Lung (tissue), 12 donors: ENCODE results near the gene SNAP91. TPM values are rescaled to one million over a fixed set of nuclear protein-coding genes. Genes with fewer than 3 reads are reported as not detected.

ENCODE experiments used
- ATAC-seq: fragments of 200-7000 bp; cut with Tn5 transposase; one replicate; pipeline ENCODE4 v1.9.1; 2020; ENCODE audit warnings: moderate number of reproducible peaks; ENCODE audit not compliant: insufficient read depth, low FRiP score
- DNase-seq, 3 donors: peaks; one replicate each; pipeline ENCODE4 v3.0.0-alpha.2; 2013 to 2017
- H3K27ac ChIP-seq, 2 donors: one replicate each; pipeline ENCODE4 v1.5.1; 2013; ENCODE audit warnings: mild to moderate bottlenecking in 2 of 2, moderate library complexity in 2 of 2, control low read depth in 1 of 2, inconsistent platforms in 1 of 2, low read depth in 1 of 2, low read length in 1 of 2
- H3K27me3 ChIP-seq, 3 donors: one replicate each; pipeline ENCODE4 v1.5.1; 2013; ENCODE audit warnings: low read length in 2 of 3; ENCODE audit not compliant: control insufficient read depth in 3 of 3, insufficient read depth in 3 of 3
- H3K36me3 ChIP-seq, 4 donors: one replicate each; pipeline ENCODE4 v1.5.1; 2013; ENCODE audit warnings: low read length in 4 of 4, mild to moderate bottlenecking in 1 of 4, moderate library complexity in 1 of 4; ENCODE audit not compliant: control insufficient read depth in 4 of 4, insufficient read depth in 4 of 4
- H3K4me1 ChIP-seq, 5 donors: one replicate each; pipeline ENCODE4 v1.5.1; 2013; ENCODE audit warnings: low read length in 5 of 5, mild to moderate bottlenecking in 2 of 5, moderate library complexity in 1 of 5; ENCODE audit not compliant: control insufficient read depth in 5 of 5, insufficient read depth in 5 of 5
- H3K4me3 ChIP-seq: one replicate; pipeline ENCODE4 v1.5.1; 2013; ENCODE audit warnings: mild to moderate bottlenecking, control low read depth, moderate library complexity
- H3K9ac ChIP-seq, 2 donors: one replicate each; pipeline ENCODE4 v1.5.1; 2013; ENCODE audit warnings: low read length in 2 of 2, control low read depth in 1 of 2; ENCODE audit not compliant: insufficient read depth in 1 of 2
- H3K9me3 ChIP-seq, 4 donors: one replicate each; pipeline ENCODE4 v1.5.1; 2013; ENCODE audit warnings: low read length in 3 of 4, mild to moderate bottlenecking in 1 of 4, moderate library complexity in 1 of 4; ENCODE audit not compliant: control insufficient read depth in 4 of 4, insufficient read depth in 3 of 4
- WGBS, 2 donors: extraction: QIAGEN DNeasy Blood & Tissue Kit; methylation state at CpG; one replicate each; pipeline ENCODE4 v1.1.7; 2013; 5-methylcytosine and 5-hydroxymethylcytosine counted together
- polyA plus RNA-seq, 2 donors: library from polyadenylated mRNA; stranded (reverse); fragments of 200-250 nt; gene quantifications; one replicate each; pipeline ENCODE4 v1.2.1, GENCODE V29; 2013
- total RNA-seq, 2 donors: library from RNA; depleted of rRNA in 1 of 2; stranded (reverse); fragments of >200 nt in 1 of 2; gene quantifications; one replicate each; pipeline ENCODE4 v1.2.1, GENCODE V29; 2014 to 2021
- TF ChIP-seq, protein P1 (sequence below): IDR thresholded peaks from 2 replicates; pipeline ENCODE4 v1.5.1; 2012; ENCODE audit warnings: mild to moderate bottlenecking; ENCODE audit errors: control extremely low read depth, extremely low read depth
- donor health status: control.
- donor health status: control.
- donor health status: Bipolar disorder and iron deficiency.
- donor health status: healthy.
- donor health status: DM: yes; HTN: yes; CAD: no.

SNAP91 gene
- total and polyA plus RNA-seq, 4 donors, result 0.02 to 2.9 TPM; not detected in 2

GRCh38 chr6:83609248-83609647 lies 99.7 kb downstream of the SNAP91 start:
- Histone ChIP-seq H3K9me3 (no peaks in the 10 kb centered on the region), H3K9ac (no peak overlapping the region), H3K27me3 (no peaks in the 10 kb centered on the region), H3K4me3 (no peak overlapping the region), H3K36me3 (no peaks in the 10 kb centered on the region), H3K4me1 (no peaks in the 10 kb centered on the region), H3K27ac (no peak overlapping the region)
- ATAC-seq (no peak), DNase-seq (no peak)
- TF ChIP-seq, protein P1, sequence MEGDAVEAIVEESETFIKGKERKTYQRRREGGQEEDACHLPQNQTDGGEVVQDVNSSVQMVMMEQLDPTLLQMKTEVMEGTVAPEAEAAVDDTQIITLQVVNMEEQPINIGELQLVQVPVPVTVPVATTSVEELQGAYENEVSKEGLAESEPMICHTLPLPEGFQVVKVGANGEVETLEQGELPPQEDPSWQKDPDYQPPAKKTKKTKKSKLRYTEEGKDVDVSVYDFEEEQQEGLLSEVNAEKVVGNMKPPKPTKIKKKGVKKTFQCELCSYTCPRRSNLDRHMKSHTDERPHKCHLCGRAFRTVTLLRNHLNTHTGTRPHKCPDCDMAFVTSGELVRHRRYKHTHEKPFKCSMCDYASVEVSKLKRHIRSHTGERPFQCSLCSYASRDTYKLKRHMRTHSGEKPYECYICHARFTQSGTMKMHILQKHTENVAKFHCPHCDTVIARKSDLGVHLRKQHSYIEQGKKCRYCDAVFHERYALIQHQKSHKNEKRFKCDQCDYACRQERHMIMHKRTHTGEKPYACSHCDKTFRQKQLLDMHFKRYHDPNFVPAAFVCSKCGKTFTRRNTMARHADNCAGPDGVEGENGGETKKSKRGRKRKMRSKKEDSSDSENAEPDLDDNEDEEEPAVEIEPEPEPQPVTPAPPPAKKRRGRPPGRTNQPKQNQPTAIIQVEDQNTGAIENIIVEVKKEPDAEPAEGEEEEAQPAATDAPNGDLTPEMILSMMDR, result no peak
- WGBS, 2 donors, result 89 to 90% methylated on average over 2 of the region's 2 CpGs

DNA sequence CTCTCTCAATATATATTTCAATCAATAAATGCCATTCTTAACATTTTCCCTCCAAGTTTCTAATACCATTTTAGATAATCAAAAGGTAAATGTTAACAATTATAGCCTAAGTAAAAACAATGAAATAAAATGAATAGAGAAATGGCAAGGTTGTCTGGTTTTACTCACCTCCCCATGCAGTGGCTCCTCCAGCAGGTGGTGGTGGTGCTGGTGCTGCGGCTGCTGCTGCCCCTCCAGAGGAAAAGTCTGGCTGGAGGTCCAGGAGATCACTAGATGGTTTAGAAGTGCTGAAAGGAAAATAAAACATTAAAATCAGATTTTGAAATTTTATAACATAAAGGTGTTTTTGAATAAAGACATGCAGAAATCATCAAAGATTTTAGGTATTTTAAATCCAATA lies 103.4 kb downstream of the SNAP91 start:
- peaks cover 0 to 4% (median 0%) of the 10 kb centered on the region in 5 donors for H3K4me1 ChIP-seq
- TF ChIP-seq, protein P1, result no peak
- H3K27ac ChIP-seq, result no peak overlapping the region
- H3K36me3 ChIP-seq, result no peaks in the 10 kb centered on the region
- ATAC-seq (no peak), DNase-seq (no peak)
- no peaks in the 10 kb centered on the region for H3K27me3 ChIP-seq
- no peaks in the 10 kb centered on the region for H3K9me3 ChIP-seq
- 92 to 97% methylated on average over 1 of the region's 1 CpG for WGBS, 2 donors
- H3K4me3 ChIP-seq, result no peak overlapping the region
- no peak overlapping the region for H3K9ac ChIP-seq

GRCh38 chr6:83603551-83603950 lies 105.3 kb downstream of the SNAP91 start:
- 74 to 77% methylated on average over 2 of the region's 2 CpGs for WGBS, 2 donors
- peaks cover 0 to 4% (median 0%) of the 10 kb centered on the region in 5 donors for H3K4me1 ChIP-seq

More at GRCh38 chr6:83603551-83603950, 105.3 kb downstream of the SNAP91 start:
- Histone ChIP-seq H3K4me3 (no peak overlapping the region), H3K9me3 (no peaks in the 10 kb centered on the region), H3K9ac (no peak overlapping the region), H3K27me3 (no peaks in the 10 kb centered on the region), H3K27ac (no peak overlapping the region), H3K36me3 (no peaks in the 10 kb centered on the region)
- no peak for ATAC-seq
- no peak for DNase-seq
- TF ChIP-seq, protein P1, result no peak
